Fibroblast of villous mesenchyme (primary cell): ENCODE measurements around the gene RNF114. TPM values are rescaled to one million over a fixed set of nuclear protein-coding genes. Genes with fewer than 3 reads are reported as not detected.

Experiments
- DNase-seq: peaks from one replicate; pipeline ENCODE4 v3.0.0-alpha.2; 2010; ENCODE audit warnings: low read depth
- H3K4me3 ChIP-seq: 2 replicates; pipeline ENCODE4 v1.5.1; 2011; ENCODE audit warnings: low read depth, mild to moderate bottlenecking, low read length
- total RNA-seq: library from RNA; depleted of rRNA; stranded (reverse); fragments of >200 nt; gene quantifications from 2 replicates; pipeline ENCODE4 v1.2.3, GENCODE V29; 2012
- TF ChIP-seq, protein P1 (sequence below): IDR thresholded peaks from 2 replicates; pipeline ENCODE4 v1.5.1; 2012; ENCODE audit warnings: low read depth, mild to moderate bottlenecking, low read length; ENCODE audit not compliant: insufficient read depth

The RNF114 gene, protein sequence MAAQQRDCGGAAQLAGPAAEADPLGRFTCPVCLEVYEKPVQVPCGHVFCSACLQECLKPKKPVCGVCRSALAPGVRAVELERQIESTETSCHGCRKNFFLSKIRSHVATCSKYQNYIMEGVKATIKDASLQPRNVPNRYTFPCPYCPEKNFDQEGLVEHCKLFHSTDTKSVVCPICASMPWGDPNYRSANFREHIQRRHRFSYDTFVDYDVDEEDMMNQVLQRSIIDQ
- total RNA-seq: 44.1 and 57.0 TPM in 2 replicates

DNA sequence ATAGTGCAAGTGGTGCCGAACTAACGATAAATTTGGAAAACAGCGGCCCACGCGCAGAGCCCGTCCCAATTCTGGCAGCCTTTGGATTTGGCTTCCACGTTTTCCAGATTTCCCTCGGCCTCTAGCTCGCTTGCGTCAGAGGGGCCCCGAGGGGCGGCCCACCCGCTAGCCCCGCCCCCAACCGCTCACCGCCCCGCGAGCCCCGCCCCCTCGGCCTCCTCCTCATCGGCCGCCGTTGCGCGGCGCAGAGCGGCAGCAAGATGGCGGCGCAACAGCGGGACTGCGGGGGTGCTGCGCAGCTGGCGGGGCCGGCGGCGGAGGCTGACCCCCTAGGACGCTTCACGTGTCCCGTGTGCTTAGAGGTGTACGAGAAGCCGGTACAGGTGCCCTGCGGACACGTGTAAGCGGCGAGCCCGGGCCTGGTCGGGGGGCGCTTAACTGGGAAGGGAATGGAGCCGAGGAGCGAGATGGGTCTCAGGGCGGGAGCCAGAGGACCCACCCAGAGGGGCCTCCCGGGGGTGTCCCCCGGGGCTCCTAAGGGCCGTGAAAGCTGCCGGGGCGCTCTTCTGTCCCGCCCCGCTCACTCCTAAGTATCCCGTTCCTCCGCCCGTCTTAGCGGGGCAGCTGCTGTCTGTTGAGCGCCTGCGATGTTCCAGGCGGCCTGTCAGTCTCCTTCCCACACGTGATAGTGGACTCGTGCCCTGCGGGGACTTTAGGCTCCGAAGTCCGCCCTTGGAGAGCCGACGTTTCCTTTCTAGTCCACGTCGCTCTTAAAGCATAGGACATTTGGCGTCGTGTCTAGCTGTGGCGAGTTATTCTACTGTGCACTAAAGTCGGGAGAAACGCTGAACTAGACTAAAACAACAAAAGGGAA is at the start of gene RNF114:
Gene RNF114, plus strand, starts transcription at position 245 of the 874 bp plus-strand sequence. Its CDS starts 16 bp downstream, at position 261.
- peak; percentile 92 for DNase-seq
- TF ChIP-seq, protein P1, sequence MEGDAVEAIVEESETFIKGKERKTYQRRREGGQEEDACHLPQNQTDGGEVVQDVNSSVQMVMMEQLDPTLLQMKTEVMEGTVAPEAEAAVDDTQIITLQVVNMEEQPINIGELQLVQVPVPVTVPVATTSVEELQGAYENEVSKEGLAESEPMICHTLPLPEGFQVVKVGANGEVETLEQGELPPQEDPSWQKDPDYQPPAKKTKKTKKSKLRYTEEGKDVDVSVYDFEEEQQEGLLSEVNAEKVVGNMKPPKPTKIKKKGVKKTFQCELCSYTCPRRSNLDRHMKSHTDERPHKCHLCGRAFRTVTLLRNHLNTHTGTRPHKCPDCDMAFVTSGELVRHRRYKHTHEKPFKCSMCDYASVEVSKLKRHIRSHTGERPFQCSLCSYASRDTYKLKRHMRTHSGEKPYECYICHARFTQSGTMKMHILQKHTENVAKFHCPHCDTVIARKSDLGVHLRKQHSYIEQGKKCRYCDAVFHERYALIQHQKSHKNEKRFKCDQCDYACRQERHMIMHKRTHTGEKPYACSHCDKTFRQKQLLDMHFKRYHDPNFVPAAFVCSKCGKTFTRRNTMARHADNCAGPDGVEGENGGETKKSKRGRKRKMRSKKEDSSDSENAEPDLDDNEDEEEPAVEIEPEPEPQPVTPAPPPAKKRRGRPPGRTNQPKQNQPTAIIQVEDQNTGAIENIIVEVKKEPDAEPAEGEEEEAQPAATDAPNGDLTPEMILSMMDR: no peak
- peak within 1 kb of the TSS; percentile 96 for H3K4me3 ChIP-seq

- TF ChIP-seq, protein P1: no peak
- no peak for DNase-seq
- H3K4me3 ChIP-seq: no peak overlapping the region
These were observed 49.5 kb upstream of the RNF114 start for GRCh38 chr20:49886571-49887213.

DNA sequence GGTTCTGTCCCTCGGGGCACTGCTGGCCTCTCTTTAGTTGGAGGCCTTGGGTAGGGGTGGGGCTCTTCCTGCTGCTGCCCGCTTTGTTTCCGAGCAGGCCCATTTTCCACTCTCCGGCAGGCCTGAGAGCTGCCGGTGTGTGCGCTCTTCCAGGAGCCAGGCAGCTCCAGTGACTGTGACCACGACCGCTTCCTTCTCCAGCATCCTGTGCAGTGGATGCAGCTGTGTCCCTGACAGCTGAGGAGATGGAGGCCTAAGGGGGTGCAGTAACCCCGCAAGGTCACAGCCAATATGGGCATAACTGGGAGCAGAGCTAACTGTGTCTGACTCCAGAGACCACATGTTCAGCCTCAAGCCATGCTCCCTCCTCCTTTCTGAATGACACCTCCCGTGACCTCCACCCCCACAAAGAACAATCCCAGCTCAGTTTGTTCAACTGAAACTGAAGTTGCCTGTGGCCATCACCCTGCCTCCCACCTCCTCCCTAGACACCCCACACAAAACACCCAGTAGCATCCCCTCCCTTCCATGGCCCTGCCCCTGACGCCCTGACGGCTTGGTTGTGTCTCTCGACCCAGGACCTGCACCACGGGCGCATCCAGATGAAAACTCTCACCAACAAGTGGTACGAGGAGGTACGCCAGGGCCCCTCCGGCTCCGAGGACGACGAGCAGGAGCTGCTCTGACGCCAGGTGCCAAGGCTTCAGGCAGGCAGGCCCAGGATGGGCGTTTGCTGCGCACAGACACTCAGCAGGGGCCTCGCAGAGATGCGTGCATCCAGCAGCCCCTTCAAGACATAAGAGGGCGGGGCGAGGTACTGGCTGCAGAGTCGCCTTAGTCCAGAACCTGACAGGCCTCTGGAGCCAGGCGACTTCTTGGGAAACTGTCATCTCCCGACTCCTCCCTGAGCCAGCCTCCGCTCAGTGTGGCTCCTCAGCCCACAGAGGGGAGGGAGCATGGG is 48.7 kb upstream of the RNF114 start:
- TF ChIP-seq, protein P1: no peak
- no peak for DNase-seq
- no peak overlapping the region for H3K4me3 ChIP-seq

DNA sequence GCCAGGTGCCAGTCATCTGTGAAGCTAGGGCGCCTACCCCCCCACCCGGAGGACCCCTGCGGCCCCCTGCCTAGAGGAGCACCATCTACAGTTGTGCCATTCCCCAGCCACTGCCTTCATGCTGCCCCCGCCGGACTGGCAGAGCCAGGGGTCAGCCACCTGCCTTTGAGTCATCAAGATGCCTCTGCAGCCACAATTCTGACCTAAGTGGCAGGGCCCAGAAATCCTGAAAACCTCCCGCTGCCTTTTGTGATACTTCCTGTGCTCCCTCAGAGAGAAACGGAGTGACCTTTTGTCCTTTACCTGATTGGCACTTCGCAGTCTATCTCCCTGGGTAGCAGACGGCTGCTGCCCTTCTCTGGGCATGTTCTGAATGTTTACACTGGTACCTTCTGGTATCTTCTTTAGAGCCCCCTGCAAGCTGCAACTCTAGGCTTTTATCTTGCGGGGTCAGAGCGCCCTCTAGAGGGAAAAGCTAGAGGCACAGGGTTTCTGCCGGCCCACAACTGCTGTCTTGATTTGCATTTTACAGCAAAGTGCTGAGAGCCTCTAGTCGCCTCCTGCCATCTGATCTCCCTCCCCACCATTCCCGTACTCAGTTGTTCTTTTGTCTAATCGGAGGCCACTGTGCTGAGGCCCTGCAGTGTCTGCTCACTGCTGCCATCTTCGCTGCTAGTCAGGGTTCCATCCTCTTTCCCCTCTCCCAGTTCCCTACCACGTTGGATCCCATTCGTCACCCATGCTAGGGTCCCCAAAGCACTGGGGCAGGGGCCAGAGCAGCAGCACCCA is 47.8 kb upstream of the RNF114 start:
- H3K4me3 ChIP-seq: no peak overlapping the region
- DNase-seq: peak; percentile 71
- TF ChIP-seq, protein P1: peak; percentile 90

DNA sequence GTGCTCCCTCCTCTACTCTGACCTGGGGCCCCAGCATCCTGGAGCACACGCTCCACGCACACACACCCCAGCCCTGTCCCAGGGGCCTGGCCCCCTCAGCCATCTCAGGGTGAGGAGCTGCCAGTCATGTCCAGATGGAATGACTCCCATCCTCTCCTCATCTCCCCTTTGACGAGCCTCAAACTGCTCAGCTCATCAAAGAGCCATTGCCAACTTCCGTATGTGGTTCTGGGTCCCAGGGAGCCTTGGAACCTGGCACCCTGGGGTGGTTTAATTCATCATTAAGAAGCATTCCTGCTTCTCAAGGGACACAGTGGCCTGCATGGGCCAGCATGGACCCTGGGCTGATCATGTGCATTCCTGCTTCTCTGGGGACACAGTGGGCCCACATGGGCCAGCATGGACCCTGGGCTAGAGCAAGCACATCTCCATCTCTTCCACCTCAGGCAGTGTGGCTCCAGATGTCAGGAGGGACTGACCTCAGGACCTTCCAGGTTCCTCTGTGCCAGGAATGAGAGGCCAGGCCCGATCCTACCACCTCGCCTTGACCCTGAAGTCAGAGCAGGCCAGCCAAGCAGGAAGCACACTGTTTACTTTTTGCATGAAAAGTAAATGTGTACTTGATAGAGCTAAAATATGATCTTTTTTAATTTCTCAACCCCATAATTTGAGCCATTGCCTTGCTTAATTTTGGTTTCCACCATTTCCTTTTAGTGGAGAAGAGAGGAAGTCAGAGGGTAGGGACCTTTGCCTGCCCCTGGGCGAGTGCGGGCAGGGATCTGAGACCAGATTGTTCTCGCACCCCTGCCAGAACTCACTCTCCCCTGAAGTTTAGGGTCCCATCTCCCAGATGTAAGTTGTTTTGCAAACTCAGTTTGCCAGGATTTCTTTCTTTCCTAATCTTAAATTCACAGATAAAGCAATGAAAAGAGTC is 46.9 kb upstream of the RNF114 start:
- TF ChIP-seq, protein P1: no peak
- no peak overlapping the region for H3K4me3 ChIP-seq

More for the DNA sequence above, 46.9 kb upstream of the RNF114 start:
- DNase-seq: no peak
